CD8-positive, alpha-beta memory T cell (primary cell): ENCODE results near the gene EPHA1. TPM values are rescaled to one million over a fixed set of nuclear protein-coding genes. Genes with fewer than 3 reads are reported as not detected.

ENCODE experiments used
- CTCF ChIA-PET: fragments of 350-600 bp; sonication (Branson Sonifier 250); formaldehyde crosslinking; loops from one replicate; lab custom pipeline; 2021; ENCODE audit warnings: antibody characterized with exemption; lab: Charles Lee
- POLR2A ChIA-PET: fragments of 350-600 bp; sonication (Branson Sonifier 250); formaldehyde crosslinking; loops from one replicate; lab custom pipeline; 2021; ENCODE audit warnings: antibody characterized with exemption; lab: Charles Lee
- DNase-seq, 5 donors: peaks; one replicate each; pipeline versions ENCODE4 v3.0.0 to v3.0.0-alpha.2; 2020 to 2022; ENCODE audit warnings: mixed read lengths in 1 of 5
- H3K27ac ChIP-seq: one replicate; pipeline ENCODE4 v1.7.0; 2013; ENCODE audit warnings: low read depth, mild to moderate bottlenecking, low read length, moderate library complexity
- H3K27me3 ChIP-seq: 2 replicates; pipeline ENCODE4 v1.7.0; 2013; ENCODE audit warnings: low read length, mild to moderate bottlenecking; ENCODE audit not compliant: insufficient read depth, poor library complexity, severe bottlenecking
- H3K36me3 ChIP-seq: 2 replicates; pipeline ENCODE4 v1.7.0; 2013; ENCODE audit warnings: mild to moderate bottlenecking, low read length, moderate library complexity; ENCODE audit not compliant: insufficient read depth
- H3K4me1 ChIP-seq: 2 replicates; pipeline ENCODE4 v1.7.0; 2013; ENCODE audit warnings: mild to moderate bottlenecking, low read length, moderate library complexity; ENCODE audit not compliant: insufficient read depth
- H3K4me3 ChIP-seq: 2 replicates; pipeline ENCODE4 v1.7.0; 2013; ENCODE audit warnings: mild to moderate bottlenecking, low read length
- H3K9me3 ChIP-seq: 2 replicates; pipeline ENCODE4 v1.7.0; 2013; ENCODE audit warnings: mild to moderate bottlenecking, low read length
- H3K27ac Mint-ChIP-seq, 8 donors: one replicate each; pipeline ENCODE4 v1.8.0; 2020 to 2021; ENCODE audit warnings: mixed read lengths in 8 of 8, mild to moderate bottlenecking in 6 of 8, inconsistent platforms in 3 of 8, moderate library complexity in 3 of 8
- H3K27me3 Mint-ChIP-seq, 2 donors: one replicate each; pipeline ENCODE4 v1.8.0; 2020 to 2021; ENCODE audit warnings: mixed read lengths in 2 of 2, mild to moderate bottlenecking in 1 of 2, moderate library complexity in 1 of 2
- H3K36me3 Mint-ChIP-seq, 3 donors: one replicate each; pipeline ENCODE4 v1.8.0; 2020 to 2021; ENCODE audit warnings: mixed read lengths in 3 of 3, inconsistent platforms in 1 of 3, mild to moderate bottlenecking in 1 of 3
- H3K4me1 Mint-ChIP-seq, 3 donors: one replicate each; pipeline ENCODE4 v1.8.0; 2020 to 2021; ENCODE audit warnings: mixed read lengths in 3 of 3, inconsistent platforms in 1 of 3, mild to moderate bottlenecking in 1 of 3
- H3K4me3 Mint-ChIP-seq, 7 donors: one replicate each; pipeline ENCODE4 v1.8.0; 2020 to 2021; ENCODE audit warnings: mixed read lengths in 7 of 7, mild to moderate bottlenecking in 6 of 7, moderate library complexity in 4 of 7, inconsistent platforms in 2 of 7
- H3K9me3 Mint-ChIP-seq, 5 donors: one replicate each; pipeline ENCODE4 v1.8.0; 2020 to 2022; ENCODE audit warnings: mixed read lengths in 5 of 5, mild to moderate bottlenecking in 3 of 5, moderate library complexity in 2 of 5, inconsistent platforms in 1 of 5
- polyA plus RNA-seq: library from polyadenylated mRNA; unstranded; fragments of 300-500 nt; fragmentation: Illumina TruSeq; gene quantifications from one replicate; pipeline ENCODE4 v1.2.3, GENCODE V29; 2021
- total RNA-seq, 2 experiments: library from RNA; stranded (reverse); gene quantifications; one replicate each; pipeline ENCODE4 v1.2.3, GENCODE V29; 2021

The EPHA1 gene
- total and polyA plus RNA-seq, 3 experiments from 2014 or later: 2.8 to 4.6 (median 3.1) TPM

- H3K27me3 Mint-ChIP-seq: no peaks in the 10 kb centered on the region
- peaks cover 64 to 69% (median 67%) of the 10 kb centered on the region in 3 donors for H3K4me1 Mint-ChIP-seq
- Histone ChIP-seq H3K36me3 (no peaks in the 10 kb centered on the region), H3K27ac (no peak overlapping the region), H3K9me3 (no peaks in the 10 kb centered on the region), H3K4me3 (no peak overlapping the region), H3K27me3 (no peaks in the 10 kb centered on the region), H3K4me1 (peaks cover 44% of the 10 kb centered on the region)
- ChIA-PET CTCF (interaction anchor here (1.1 to 3.1 kb wide), 5 partner anchors 11 to 133 kb away, joined by 3 to 19 read pairs (median 6); partner anchors contain the start of gene FAM131B), POLR2A (no interaction called here)
- H3K9me3 Mint-ChIP-seq: no peaks in the 10 kb centered on the region
- DNase-seq: no peak
- H3K4me3 Mint-ChIP-seq: peak overlapping the region in 1 of 7 donors; percentile 28
- H3K36me3 Mint-ChIP-seq: no peaks in the 10 kb centered on the region
- H3K27ac Mint-ChIP-seq: peak overlapping the region in 6 of 8 donors; percentile 80 to 95 (median 88)
These were observed 35.3 kb downstream of the EPHA1 start for GRCh38 chr7:143373255-143373794.

DNA sequence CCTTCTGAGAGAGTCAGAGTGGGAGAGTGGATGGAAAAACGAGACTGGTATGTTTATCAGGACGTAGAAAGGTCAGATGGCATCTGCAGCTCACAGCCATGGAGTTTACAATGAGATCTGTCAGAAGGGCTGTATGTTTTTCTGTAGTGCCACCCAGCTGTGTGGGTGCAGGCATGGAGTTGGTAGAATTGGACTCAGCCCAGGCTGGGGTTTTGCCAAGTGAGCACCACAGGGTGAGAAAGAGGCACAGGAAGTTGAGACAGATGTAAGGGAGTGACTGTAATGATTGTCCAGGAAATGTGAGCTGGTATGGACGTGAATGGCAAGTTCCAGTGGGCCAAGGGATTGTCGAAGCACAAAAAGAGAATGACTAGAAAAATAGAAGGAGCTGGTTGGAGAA, 36.6 kb downstream of the EPHA1 start:
- ChIA-PET POLR2A (interaction anchor here (0.7 to 1.0 kb wide), 2 partner anchors 8 to 112 kb away, joined by 3 to 11 read pairs; partner anchors contain the start of gene ZYX), CTCF (interaction anchor here (0.7 to 4.5 kb wide), 19 partner anchors 8 to 132 kb away, joined by 3 to 36 read pairs (median 5); partner anchors contain the start of genes EPHA1 and FAM131B)
- peak overlapping the region in 6 of 7 donors; percentile 5 to 76 (median 41) for H3K4me3 Mint-ChIP-seq
- no peaks in the 10 kb centered on the region for H3K27me3 Mint-ChIP-seq
- no peak overlapping the region for H3K27ac ChIP-seq
- H3K36me3 ChIP-seq: no peaks in the 10 kb centered on the region
- no peak overlapping the region for H3K4me3 ChIP-seq
- H3K36me3 Mint-ChIP-seq: no peaks in the 10 kb centered on the region
- H3K27me3 ChIP-seq: no peaks in the 10 kb centered on the region
- peaks cover 56 to 60% (median 58%) of the 10 kb centered on the region in 3 donors for H3K4me1 Mint-ChIP-seq
- H3K27ac Mint-ChIP-seq: peak overlapping the region; percentile 15 to 93 (median 87)
- no peaks in the 10 kb centered on the region for H3K9me3 Mint-ChIP-seq
- H3K9me3 ChIP-seq: no peaks in the 10 kb centered on the region
- peak in 4 of 5 donors; percentile 19 to 76 (median 50) for DNase-seq
- H3K4me1 ChIP-seq: peaks cover 39% of the 10 kb centered on the region

DNA sequence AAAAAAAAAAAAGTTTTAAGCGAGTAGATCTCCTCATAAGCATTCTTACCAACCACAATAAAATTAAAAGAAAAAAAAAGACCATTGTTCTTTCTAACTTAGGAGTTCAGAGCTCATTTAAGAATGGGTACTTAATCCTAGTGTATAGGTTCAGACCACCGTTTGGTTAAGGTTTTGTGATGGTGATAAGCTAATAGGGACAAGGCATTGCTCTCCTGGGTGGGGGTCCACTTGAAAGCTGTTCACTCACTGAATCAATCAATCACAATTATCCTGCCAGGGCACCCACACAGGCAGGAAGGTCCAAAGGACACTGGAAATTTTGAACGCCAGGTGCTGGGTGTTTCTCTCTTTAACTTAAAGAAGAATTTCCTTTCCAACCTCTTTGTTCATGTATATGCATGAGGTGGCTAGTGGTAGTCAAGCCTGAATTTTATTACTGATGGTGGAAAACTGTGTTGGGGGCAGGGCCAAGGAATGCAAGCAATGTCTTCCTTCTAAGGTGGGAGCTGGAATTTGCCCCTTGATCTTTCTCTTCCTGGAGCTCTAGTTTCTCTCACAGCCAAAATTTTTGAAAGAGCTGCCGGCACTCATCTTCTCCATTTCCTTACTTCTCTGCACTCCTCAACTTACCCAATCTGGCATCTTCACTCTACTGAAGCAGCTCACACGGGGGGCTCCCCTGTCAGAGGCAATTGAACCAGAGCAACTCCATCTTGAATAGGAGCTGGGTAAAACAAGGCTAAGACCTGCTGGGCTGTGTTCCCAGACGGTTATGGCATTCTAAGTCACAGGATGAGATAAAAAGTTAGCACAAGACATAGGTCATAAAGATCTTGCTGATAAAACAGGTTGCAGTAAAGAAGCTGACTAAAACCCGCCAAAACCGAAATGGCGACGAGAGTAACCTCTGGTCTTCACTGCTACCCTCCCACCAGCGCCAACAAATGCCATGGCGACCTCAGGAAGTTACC, 38.7 kb downstream of the EPHA1 start:
- H3K4me1 ChIP-seq: peaks cover 18% of the 10 kb centered on the region
- no peaks in the 10 kb centered on the region for H3K36me3 ChIP-seq
- H3K27me3 ChIP-seq: peaks cover 3% of the 10 kb centered on the region
- peaks cover 0 to 5% of the 10 kb centered on the region in 2 donors for H3K27me3 Mint-ChIP-seq
- ChIA-PET CTCF (interaction anchor here (0.9 to 4.5 kb wide), 9 partner anchors 10 to 155 kb away, joined by 3 to 36 read pairs (median 6); no protein-coding TSS in a partner anchor), POLR2A (interaction anchor here (0.7 to 1.1 kb wide), 2 partner anchors 12 to 51 kb away, joined by 3 to 6 read pairs; partner anchors contain the start of gene ZYX)
- no peaks in the 10 kb centered on the region for H3K9me3 Mint-ChIP-seq
- H3K27ac Mint-ChIP-seq: peak overlapping the region in 1 of 8 donors; percentile 26
- peaks cover 35 to 39% (median 36%) of the 10 kb centered on the region in 3 donors for H3K4me1 Mint-ChIP-seq
- no peak overlapping the region for H3K4me3 ChIP-seq
- no peak overlapping the region for H3K27ac ChIP-seq
- DNase-seq: no peak
- H3K9me3 ChIP-seq: no peaks in the 10 kb centered on the region
- peak overlapping the region in 1 of 7 donors; percentile 5 for H3K4me3 Mint-ChIP-seq
- H3K36me3 Mint-ChIP-seq: no peaks in the 10 kb centered on the region

DNA sequence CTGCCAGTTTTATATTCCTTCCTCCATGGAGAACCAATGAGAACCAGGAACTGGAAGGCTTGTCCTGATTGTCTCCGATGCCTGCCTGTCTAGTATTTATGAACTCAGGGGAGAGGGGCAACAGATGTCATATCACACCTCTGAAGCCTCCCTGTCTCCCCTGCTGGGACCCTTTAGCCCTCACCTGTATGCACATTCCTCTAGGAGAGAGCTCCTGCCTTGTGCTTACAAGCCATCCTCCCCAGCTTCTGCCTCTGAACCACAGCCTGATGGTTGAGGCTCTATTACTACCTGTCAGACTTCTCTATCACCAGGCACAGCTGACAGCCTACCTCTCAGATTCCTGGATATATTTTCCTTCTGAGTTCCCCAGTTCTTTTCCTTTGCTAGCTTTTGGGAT, 40.3 kb downstream of the EPHA1 start:
- Mint-ChIP-seq H3K4me3 (no peak overlapping the region), H3K36me3 (no peaks in the 10 kb centered on the region), H3K4me1 (peaks cover 20 to 29% (median 22%) of the 10 kb centered on the region in 3 donors), H3K9me3 (no peaks in the 10 kb centered on the region), H3K27me3 (peaks cover 7 to 21% of the 10 kb centered on the region in 2 donors), H3K27ac (peak overlapping the region in 2 of 8 donors; percentile 6 to 88)
- no peak overlapping the region for H3K4me3 ChIP-seq
- peaks cover 19% of the 10 kb centered on the region for H3K27me3 ChIP-seq
- H3K9me3 ChIP-seq: no peaks in the 10 kb centered on the region
- DNase-seq: no peak
- H3K27ac ChIP-seq: no peak overlapping the region
- CTCF ChIA-PET: interaction anchor here (1.3 to 4.5 kb wide), 5 partner anchors 10 to 128 kb away, joined by 3 to 36 read pairs (median 8); no protein-coding TSS in a partner anchor
- no peaks in the 10 kb centered on the region for H3K36me3 ChIP-seq
- POLR2A ChIA-PET: no interaction called here
- peaks cover 12% of the 10 kb centered on the region for H3K4me1 ChIP-seq

GRCh38 chr7:143367972-143368371, 40.7 kb downstream of the EPHA1 start:
- Histone ChIP-seq H3K27ac (no peak overlapping the region), H3K36me3 (no peaks in the 10 kb centered on the region), H3K4me1 (peaks cover 16% of the 10 kb centered on the region), H3K27me3 (peaks cover 23% of the 10 kb centered on the region), H3K9me3 (no peaks in the 10 kb centered on the region), H3K4me3 (no peak overlapping the region)
- ChIA-PET POLR2A (no interaction called here), CTCF (interaction anchor here (1.3 to 4.5 kb wide), 4 partner anchors 10 to 128 kb away, joined by 3 to 36 read pairs (median 7); no protein-coding TSS in a partner anchor)
- Mint-ChIP-seq H3K27ac (peak overlapping the region in 1 of 8 donors; percentile 88), H3K9me3 (no peaks in the 10 kb centered on the region), H3K36me3 (no peaks in the 10 kb centered on the region), H3K27me3 (peaks cover 10 to 25% of the 10 kb centered on the region in 2 donors), H3K4me3 (no peak overlapping the region), H3K4me1 (peaks cover 21 to 29% (median 22%) of the 10 kb centered on the region in 3 donors)
- DNase-seq: no peak

GRCh38 chr7:143363016-143363937, 45.4 kb downstream of the EPHA1 start:
- Mint-ChIP-seq H3K9me3 (no peaks in the 10 kb centered on the region), H3K27me3 (peaks cover 14 to 25% of the 10 kb centered on the region in 2 donors), H3K4me3 (peak overlapping the region; percentile 71 to 90 (median 78)), H3K4me1 (peaks cover 10 to 16% (median 11%) of the 10 kb centered on the region in 3 donors), H3K27ac (peak overlapping the region in 4 of 8 donors; percentile 4 to 66 (median 48)), H3K36me3 (no peaks in the 10 kb centered on the region)
- no peaks in the 10 kb centered on the region for H3K36me3 ChIP-seq
- DNase-seq: no peak
- peaks cover 25% of the 10 kb centered on the region for H3K27me3 ChIP-seq
- peaks cover 7% of the 10 kb centered on the region for H3K4me1 ChIP-seq
- POLR2A ChIA-PET: interaction anchor here (0.6 to 1.0 kb wide), 2 partner anchors 18 to 63 kb away, joined by 3 read pairs; no protein-coding TSS in a partner anchor
- no peaks in the 10 kb centered on the region for H3K9me3 ChIP-seq
- H3K4me3 ChIP-seq: peak overlapping the region; percentile 38
- CTCF ChIA-PET: interaction anchor here (1.0 to 3.4 kb wide), 4 partner anchors 9 to 123 kb away, joined by 3 to 14 read pairs (median 10); partner anchors contain the start of gene ZYX
- no peak overlapping the region for H3K27ac ChIP-seq
